Measurements from ENCODE around the gene DTX1. TPM values are rescaled to one million over a fixed set of nuclear protein-coding genes. Genes with fewer than 3 reads are reported as not detected.

DTX1 gene
- total and polyA plus RNA-seq, 2 of the 8 experiments (the other 6 are each of a cell fraction or from before 2014, with no cell fraction given) = 4.7 to 6.9 TPM

- Histone ChIP-seq H2BK15ac (ENCODE audit: low read length) (no peak overlapping the region), H3K56ac (replicated peaks; ENCODE audit: insufficient read length, low read depth, low read length) (no peak overlapping the region), H2BK120ac (replicated peaks; ENCODE audit: low read depth, low read length) (no peak overlapping the region), H3K14ac (ENCODE audit: insufficient read length) (no peak overlapping the region), H3K79me2 (ENCODE audit: control insufficient read depth in 1 of 2, insufficient read depth in 2 of 2, low read length in 2 of 2) (no peaks in the 10 kb centered on the region), H3K23ac (ENCODE audit: insufficient read length) (no peak overlapping the region), H3K4me2 (ENCODE audit: insufficient read depth in 1 of 2, low read depth in 2 of 2, low read length in 2 of 2) (no peak overlapping the region), H4K8ac (ENCODE audit: extremely low read depth, insufficient read depth, low read length) (no peak overlapping the region), H3K23me2 (ENCODE audit: low read depth, low read length) (no peaks in the 10 kb centered on the region), H3K9ac (replicated peaks in 1 of 4; ENCODE audit: extremely low read depth in 1 of 4, low read depth in 3 of 4, low read length in 3 of 4) (no peak overlapping the region), H3K9me3 (ENCODE audit: insufficient read depth in 2 of 2, low read depth in 1 of 2, low read length in 1 of 2) (no peaks in the 10 kb centered on the region), H3K4me3 (ENCODE audit: extremely low read depth in 1 of 4, insufficient read depth in 2 of 4, low read depth in 3 of 4, low read length in 4 of 4) (no peak overlapping the region), H3K4me1 (replicated peaks in 1 of 4; ENCODE audit: control insufficient read depth in 3 of 4, insufficient read depth in 4 of 4, low read length in 3 of 4) (no peaks in the 10 kb centered on the region), H2BK5ac (ENCODE audit: low read depth, low read length) (no peak overlapping the region), H4K5ac (ENCODE audit: insufficient read length, low read depth, low read length) (no peak overlapping the region), H3K36me3 (ENCODE audit: control insufficient read depth in 2 of 4, insufficient read depth in 4 of 4, low read length in 3 of 4) (no peaks in the 10 kb centered on the region), H2BK20ac (ENCODE audit: low read length) (no peak overlapping the region), H2BK12ac (ENCODE audit: low read depth, low read length) (no peak overlapping the region), H2AFZ (ENCODE audit: low read length) (no peak overlapping the region), H3K4ac (replicated peaks; ENCODE audit: insufficient read length, low read depth, low read length) (no peak overlapping the region), H4K91ac (replicated peaks; ENCODE audit: insufficient read length, low read length) (no peak overlapping the region), H3K27me3 (replicated peaks in 1 of 4; ENCODE audit: control insufficient read depth in 3 of 4, extremely low read depth in 1 of 4, insufficient read depth in 3 of 4, low read length in 3 of 4) (peaks cover 0 to 2% (median 0%) of the 10 kb centered on the region in 4 experiments; a peak in 1 of 7 replicates), H3K79me1 (ENCODE audit: low read depth, low read length) (no peaks in the 10 kb centered on the region; the same call in 1 of the 2 replicates), H3K18ac (ENCODE audit: extremely low read depth, low read length) (no peak overlapping the region), H3K27ac (ENCODE audit: low read depth, low read length) (no peak overlapping the region), H4K20me1 (replicated peaks in 1 of 2; ENCODE audit: control insufficient read depth in 1 of 2, insufficient read depth in 2 of 2, low read length in 2 of 2) (no peaks in the 10 kb centered on the region), H2AK5ac (ENCODE audit: low read depth, low read length) (no peak overlapping the region)
- TF ChIP-seq SAP30 (IDR thresholded peaks at IDR 0.05; ENCODE audit: insufficient read depth, insufficient replicate concordance, low read length) (no peak), YY1 (IDR thresholded peaks at IDR 0.05; ENCODE audit: low read depth, low read length) (no peak), CBX5 (IDR thresholded peaks at IDR 0.05; ENCODE audit: low read depth, low read length) (no peak), ATF3 (IDR thresholded peaks at IDR 0.05; ENCODE audit: insufficient read depth, low read depth, low read length) (no peak), CEBPB (IDR thresholded peaks at IDR 0.05; ENCODE audit: low read depth, low read length) (no peak), EGR1 (IDR thresholded peaks at IDR 0.05; ENCODE audit: borderline replicate concordance, low read depth, low read length) (no peak), GABPA (IDR thresholded peaks at IDR 0.05; ENCODE audit: borderline replicate concordance, insufficient read depth, low read length) (no peak)
- CTCF ChIA-PET (ENCODE audit: partially characterized antibody) = interaction anchor here (1.0 to 4.0 kb wide), 17 partner anchors 9 to 128 kb away, joined by 3 to 36 read pairs (median 4); partner anchors contain the start of gene RASAL1
- FAIRE-seq (no peak), DNase-seq (ENCODE audit: low read depth in 1 of 2, low spot score in 2 of 2) (no peak)
- WGBS, 2 experiments (ENCODE audit: extremely low coverage in 1 of 2, insufficient coverage in 1 of 2, insufficient read length in 1 of 2, insufficient replicate concordance in 2 of 2, low coverage in 1 of 2, low lambda C conversion rate in 2 of 2, missing lambda C conversion rate in 1 of 2) = 82% methylated on average over 3 of the region's 3 CpGs; no CpG with 5 or more reads in 1 of the 2 experiments
- POLR2A ChIA-PET (ENCODE audit: partially characterized antibody) = interaction anchor here (0.7 to 3.1 kb wide), 7 partner anchors 9 to 65 kb away, joined by 3 to 14 read pairs (median 4); partner anchors contain the start of genes DDX54 and RITA1
These were observed 64.3 kb downstream of the DTX1 start for GRCh38 chr12:113120670-113121370.
